Ramos (cell line): Measurements from ENCODE around the gene NFIA.

ENCODE experiments used
- in situ Hi-C: fragments of 300-500 bp; cut with MboI; formaldehyde crosslinking; loops from one replicate; pipeline ENCODE4 v1.14.3; 2022; ENCODE audit warnings: low sequenced_read_pairs; ENCODE audit not compliant: unreplicated experiment

The NFIA gene

GRCh38 chr1:61397935-61398334 is 315.6 kb downstream of the NFIA start:
- in situ Hi-C loops, result no loop called here

- in situ Hi-C loops, result no loop called here
Observed at GRCh38 chr1:61399199-61399598, 316.8 kb downstream of the NFIA start.

GRCh38 chr1:61400131-61400770 is 317.9 kb downstream of the NFIA start:
- in situ Hi-C loops, result no loop called here

GRCh38 chr1:61400997-61401396 is 318.6 kb downstream of the NFIA start:
- in situ Hi-C loops, result no loop called here

GRCh38 chr1:61403679-61404596 is 321.6 kb downstream of the NFIA start:
- in situ Hi-C loops, result no loop called here

GRCh38 chr1:61404597-61405376 is 322.4 kb downstream of the NFIA start:
- in situ Hi-C loops, result no loop called here

- in situ Hi-C loops, result no loop called here
Observed at GRCh38 chr1:61406467-61406866, 324.1 kb downstream of the NFIA start.

- in situ Hi-C loops, result no loop called here
Observed at GRCh38 chr1:61412601-61413000, 330.2 kb downstream of the NFIA start.

GRCh38 chr1:61419196-61419595 is 336.8 kb downstream of the NFIA start:
- in situ Hi-C loops, result no loop called here

- in situ Hi-C loops, result no loop called here
Observed at GRCh38 chr1:61419657-61420056, 337.3 kb downstream of the NFIA start.

GRCh38 chr1:61420243-61420642 is 337.9 kb downstream of the NFIA start:
- in situ Hi-C loops, result no loop called here

GRCh38 chr1:61420909-61421835 is 338.8 kb downstream of the NFIA start:
- in situ Hi-C loops, result no loop called here

GRCh38 chr1:61423643-61424042 is 341.3 kb downstream of the NFIA start:
- in situ Hi-C loops, result no loop called here

GRCh38 chr1:61424382-61424781 is 342.0 kb downstream of the NFIA start:
- in situ Hi-C loops, result no loop called here

- in situ Hi-C loops, result no loop called here
Observed at GRCh38 chr1:61425040-61425439, 342.7 kb downstream of the NFIA start.

GRCh38 chr1:61426254-61426653 is 343.9 kb downstream of the NFIA start:
- in situ Hi-C loops, result no loop called here

GRCh38 chr1:61426885-61427284 is 344.5 kb downstream of the NFIA start:
- in situ Hi-C loops, result no loop called here

GRCh38 chr1:61427510-61427909 is 345.1 kb downstream of the NFIA start:
- in situ Hi-C loops, result no loop called here

GRCh38 chr1:61428146-61428545 is 345.8 kb downstream of the NFIA start:
- in situ Hi-C loops, result no loop called here
